H1 (cell line): Measurements from ENCODE around the gene CHPF2. TPM values are rescaled to one million over a fixed set of nuclear protein-coding genes. Genes with fewer than 3 reads are reported as not detected.

Source experiments
- CTCF ChIA-PET: fragments of 300-600 bp; sonication (Branson Sonifier 250); formaldehyde crosslinking; loops from one replicate; lab custom pipeline; 2021; ENCODE audit not compliant: partially characterized antibody; lab: Charles Lee
- POLR2A ChIA-PET: fragments of 300-600 bp; sonication (Branson Sonifier 250); formaldehyde crosslinking; loops from one replicate; lab custom pipeline; 2021; ENCODE audit warnings: inconsistent platforms; ENCODE audit not compliant: partially characterized antibody; lab: Charles Lee
- DNase-seq, 2 experiments: peaks; one replicate each; pipeline versions ENCODE4 v3.0.0 to v3.0.0-alpha.2; 2010 to 2022; ENCODE audit warnings: low spot score in 2 of 2, low read depth in 1 of 2, mixed read lengths in 1 of 2
- FAIRE-seq: peaks from 2 replicates; lab custom pipeline; 2011; peaks lifted over from hg19 to GRCh38; lab: Jason Lieb, UNC
- H2AFZ ChIP-seq: 2 replicates; pipeline ENCODE4 v1.8.1; 2012; ENCODE audit warnings: low read length, inconsistent platforms
- H2AK5ac ChIP-seq: 2 replicates; pipeline ENCODE4 v1.6.1; 2013; ENCODE audit warnings: low read depth, low read length
- H2BK120ac ChIP-seq: replicated peaks from 2 replicates; pipeline ENCODE3; 2013; ENCODE audit warnings: low read depth, low read length, inconsistent platforms
- H2BK12ac ChIP-seq: 2 replicates; pipeline ENCODE4 v1.6.1; 2013; ENCODE audit warnings: low read depth, low read length
- H2BK15ac ChIP-seq: 2 replicates; pipeline ENCODE4 v1.6.1; 2013; ENCODE audit warnings: low read length
- H2BK20ac ChIP-seq: 2 replicates; pipeline ENCODE4 v1.6.1; 2013; ENCODE audit warnings: low read length
- H2BK5ac ChIP-seq: 2 replicates; pipeline ENCODE4 v1.6.1; 2013; ENCODE audit warnings: low read depth, low read length
- H3K14ac ChIP-seq: 2 replicates; pipeline ENCODE4 v1.6.1; 2013; ENCODE audit warnings: inconsistent platforms; ENCODE audit not compliant: insufficient read length
- H3K18ac ChIP-seq: 2 replicates; pipeline ENCODE4 v1.6.1; 2013; ENCODE audit warnings: low read length; ENCODE audit errors: extremely low read depth
- H3K23ac ChIP-seq: 2 replicates; pipeline ENCODE4 v1.6.1; 2013; ENCODE audit warnings: inconsistent platforms; ENCODE audit not compliant: insufficient read length
- H3K23me2 ChIP-seq: 2 replicates; pipeline ENCODE4 v1.6.1; 2013; ENCODE audit warnings: low read depth, low read length
- H3K27ac ChIP-seq: 2 replicates; pipeline ENCODE4 v1.6.1; 2011; ENCODE audit warnings: low read depth, low read length, inconsistent platforms
- H3K27me3 ChIP-seq, 4 experiments: replicated peaks in 1 of 4; 1 replicate in 1 of 4; 2 replicates in 3 of 4; pipeline versions ENCODE4 v1.6.1 to v1.8.1; 2011 to 2013; ENCODE audit warnings: low read length in 3 of 4, mild to moderate bottlenecking in 3 of 4, inconsistent platforms in 2 of 4, mixed read lengths in 2 of 4, moderate library complexity in 1 of 4; ENCODE audit not compliant: control insufficient read depth in 3 of 4, insufficient read depth in 3 of 4; ENCODE audit errors: extremely low read depth in 1 of 4
- H3K36me3 ChIP-seq, 4 experiments: 2 replicates each; pipeline versions ENCODE4 v1.6.1 to v1.8.1; 2011 to 2013; ENCODE audit warnings: mild to moderate bottlenecking in 4 of 4, low read length in 3 of 4, moderate library complexity in 2 of 4, control low read depth in 1 of 4, inconsistent platforms in 1 of 4; ENCODE audit not compliant: insufficient read depth in 4 of 4, control insufficient read depth in 2 of 4
- H3K4ac ChIP-seq: replicated peaks from 2 replicates; pipeline ENCODE3; 2013; ENCODE audit warnings: low read length, low read depth, mixed read lengths, inconsistent platforms; ENCODE audit not compliant: insufficient read length
- H3K4me1 ChIP-seq, 4 experiments: replicated peaks in 1 of 4; 1 replicate in 1 of 4; 2 replicates in 3 of 4; pipeline versions ENCODE4 v1.6.1 to v1.8.1; 2011 to 2013; ENCODE audit warnings: low read length in 3 of 4, inconsistent platforms in 2 of 4, mixed read lengths in 1 of 4; ENCODE audit not compliant: insufficient read depth in 4 of 4, control insufficient read depth in 3 of 4
- H3K4me2 ChIP-seq, 2 experiments: 2 replicates each; pipeline versions ENCODE4 v1.6.1 to v1.8.1; 2011 to 2013; ENCODE audit warnings: low read depth in 2 of 2, low read length in 2 of 2, control low read depth in 1 of 2, inconsistent platforms in 1 of 2, mild to moderate bottlenecking in 1 of 2; ENCODE audit not compliant: insufficient read depth in 1 of 2
- H3K4me3 ChIP-seq, 4 experiments: fragments of 200-600, 300-600 bp in 1 of 4; sonication (generic), shearing (Covaris generic), sonication (Bioruptor Twin) in 1 of 4; 2 replicates each; pipeline versions ENCODE4 v1.5.1 to v1.8.1; 2011 to 2016; ENCODE audit warnings: low read length in 4 of 4, low read depth in 3 of 4, control low read depth in 2 of 4, inconsistent platforms in 2 of 4, mild to moderate bottlenecking in 2 of 4, mixed read lengths in 1 of 4, moderate library complexity in 1 of 4; ENCODE audit not compliant: insufficient read depth in 2 of 4; ENCODE audit errors: extremely low read depth in 1 of 4
- H3K56ac ChIP-seq: replicated peaks from 2 replicates; pipeline ENCODE3; 2013; ENCODE audit warnings: low read depth, mild to moderate bottlenecking, mixed read lengths, low read length, inconsistent platforms; ENCODE audit not compliant: insufficient read length
- H3K79me1 ChIP-seq: 2 replicates; pipeline ENCODE4 v1.6.1; 2013; ENCODE audit warnings: low read depth, low read length, control low read depth
- H3K79me2 ChIP-seq, 2 experiments: 2 replicates each; pipeline versions ENCODE4 v1.6.1 to v1.8.1; 2012 to 2013; ENCODE audit warnings: low read length in 2 of 2, mild to moderate bottlenecking in 2 of 2, inconsistent platforms in 1 of 2; ENCODE audit not compliant: insufficient read depth in 2 of 2, control insufficient read depth in 1 of 2
- H3K9ac ChIP-seq, 4 experiments: replicated peaks in 1 of 4; 1 replicate in 1 of 4; 2 replicates in 3 of 4; pipeline versions ENCODE4 v1.6.1 to v1.8.1; 2011 to 2013; ENCODE audit warnings: low read depth in 3 of 4, low read length in 3 of 4, control low read depth in 2 of 4, mild to moderate bottlenecking in 2 of 4, moderate library complexity in 2 of 4, inconsistent platforms in 1 of 4; ENCODE audit errors: extremely low read depth in 1 of 4
- H3K9me3 ChIP-seq, 2 experiments: 2 replicates each; pipeline versions ENCODE4 v1.6.1 to v1.8.1; 2012 to 2013; ENCODE audit warnings: mild to moderate bottlenecking in 2 of 2, moderate library complexity in 2 of 2, control low read depth in 1 of 2, inconsistent platforms in 1 of 2, low read depth in 1 of 2, low read length in 1 of 2, mixed read lengths in 1 of 2; ENCODE audit not compliant: insufficient read depth in 2 of 2
- H4K20me1 ChIP-seq, 2 experiments: replicated peaks in 1 of 2; 2 replicates each; pipeline versions ENCODE3 to v1.8.1; 2011 to 2013; ENCODE audit warnings: inconsistent platforms in 2 of 2, low read length in 2 of 2, mild to moderate bottlenecking in 1 of 2; ENCODE audit not compliant: insufficient read depth in 2 of 2, control insufficient read depth in 1 of 2
- H4K5ac ChIP-seq: 2 replicates; pipeline ENCODE4 v1.6.1; 2013; ENCODE audit warnings: low read length, low read depth, mixed read lengths, inconsistent platforms; ENCODE audit not compliant: insufficient read length
- H4K8ac ChIP-seq: 2 replicates; pipeline ENCODE4 v1.8.0; 2013; ENCODE audit warnings: mild to moderate bottlenecking, moderate library complexity, low read length, inconsistent platforms; ENCODE audit not compliant: insufficient read depth; ENCODE audit errors: extremely low read depth
- H4K91ac ChIP-seq: replicated peaks from 2 replicates; pipeline ENCODE3; 2013; ENCODE audit warnings: low read length, mixed read lengths, inconsistent platforms; ENCODE audit not compliant: insufficient read length
- ASH2L ChIP-seq: fragments of 200-600, 300-600 bp; sonication (generic); IDR thresholded peaks from one replicate; pipeline ENCODE4 v1.7.1; 2017; ENCODE audit warnings: low read length
- CHD2 ChIP-seq: IDR thresholded peaks from 2 replicates; pipeline ENCODE4 v1.6.1; 2012; ENCODE audit warnings: low read length, improper control_type of control experiment
- JUN ChIP-seq: IDR thresholded peaks from 2 replicates; pipeline ENCODE4 v1.6.1; 2011; ENCODE audit warnings: low read depth, mild to moderate bottlenecking, improper control_type of control experiment, low read length
- RAD21 ChIP-seq, 2 experiments: IDR thresholded peaks in 1 of 2; conservative IDR thresholded peaks in 1 of 2; 2 replicates each; pipeline ENCODE4 v1.6.1; 2011; ENCODE audit warnings: low read depth in 2 of 2, low read length in 2 of 2, improper control_type of control experiment in 1 of 2, inconsistent platforms in 1 of 2, mild to moderate bottlenecking in 1 of 2, moderate library complexity in 1 of 2
- WGBS, 2 experiments: shearing (Covaris generic) in 1 of 2; methylation state at CpG; one replicate each; pipeline versions ENCODE4 v1.1.6 to v1.1.7; 2013 to 2015; ENCODE audit warnings: low lambda C conversion rate in 2 of 2, mixed read lengths in 2 of 2, inconsistent platforms in 1 of 2, low coverage in 1 of 2, missing lambda C conversion rate in 1 of 2; ENCODE audit not compliant: insufficient replicate concordance in 2 of 2, insufficient coverage in 1 of 2, insufficient read length in 1 of 2; ENCODE audit errors: extremely low coverage in 1 of 2, missing lambda C conversion rate in 1 of 2; 5-methylcytosine and 5-hydroxymethylcytosine counted together
- polyA plus RNA-seq, 7 experiments: library from polyadenylated mRNA; depleted of rRNA in 3 of 7; stranded (reverse) in 5 of 7; unstranded in 2 of 7; fragments of >200 nt in 5 of 7; fragments of 200-250 nt in 2 of 7; gene quantifications; 1 replicate in 5 of 7; 2 replicates in 1 of 7; 4 replicates in 1 of 7; pipeline versions ENCODE4 v1.2.1 to v1.2.3, GENCODE V29; 2011 to 2013; ENCODE audit warnings: missing spikeins in 2 of 7, mixed read lengths in 2 of 7
- total RNA-seq: library from RNA; stranded (reverse); fragmentation: NEBNext Ultra II Directional; extraction: Animal tissue kit (Norgen Biotek cat#: 25700); gene quantifications from 2 replicates; pipeline ENCODE4 v1.2.1, GENCODE V29; 2021

CHPF2 gene
- total and polyA plus RNA-seq, 2 of the 8 experiments (the other 6 are each of a cell fraction or from before 2014, with no cell fraction given) = 14.4 to 20.6 TPM

DNA sequence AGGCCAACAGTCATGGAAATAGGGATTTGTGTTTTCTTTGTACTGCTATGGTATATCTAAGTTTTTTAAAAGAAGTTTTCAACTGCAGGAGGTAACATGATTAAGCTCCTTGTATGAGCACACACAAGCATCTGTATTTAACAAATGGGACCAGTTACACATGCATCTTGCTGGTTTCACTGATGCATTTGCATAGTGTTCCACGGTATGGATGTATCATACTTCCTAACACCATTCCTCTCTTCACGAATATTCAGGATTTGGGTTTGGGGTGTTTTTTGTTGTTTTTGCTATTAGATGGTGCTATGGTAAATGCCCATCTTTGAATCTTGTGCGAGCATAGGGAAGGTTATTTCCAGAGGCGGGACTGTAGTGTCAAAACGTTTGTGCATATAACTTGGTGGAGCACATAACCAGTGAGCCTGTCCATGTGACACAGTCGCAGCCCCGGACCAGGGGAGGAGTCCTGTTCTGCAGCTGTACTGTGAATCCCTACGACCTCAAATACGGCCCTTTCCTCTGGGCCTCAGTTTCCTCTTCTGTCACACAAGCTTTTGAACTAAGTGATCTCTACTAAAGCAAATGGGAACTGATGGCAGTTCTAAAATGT lies 23.9 kb upstream of the CHPF2 start:
- Histone ChIP-seq H3K36me3 (peaks cover 3 to 12% (median 4%) of the 10 kb centered on the region in 4 experiments; a peak in 4 of 8 replicates), H2BK15ac (no peak overlapping the region), H2BK5ac (no peak overlapping the region)
- TF ChIP-seq CHD2 (no peak), ASH2L (no peak), JUN (no peak), RAD21 (IDR thresholded peaks at IDR 0.05 in 1 of 2, conservative IDR thresholded peaks at IDR 0.05 in 1 of 2; ENCODE audit: low read depth in 2 of 2, low read length in 2 of 2) (no peak)
- TF ChIP-seq, all 59 proteins: peak for 0
- Histone ChIP-seq H3K79me2 (no peaks in the 10 kb centered on the region), H3K23me2 (no peaks in the 10 kb centered on the region), H3K9me3 (no peaks in the 10 kb centered on the region), H3K27ac (no peak overlapping the region), H3K9ac (no peak overlapping the region), H2BK20ac (no peak overlapping the region), H4K91ac (no peak overlapping the region), H3K14ac (no peak overlapping the region), H3K4me3 (no peak overlapping the region), H3K79me1 (no peaks in the 10 kb centered on the region), H2AFZ (no peak overlapping the region), H3K4ac (no peak overlapping the region), H3K23ac (no peak overlapping the region), H3K27me3 (peaks cover 0 to 3% (median 0%) of the 10 kb centered on the region in 4 experiments; a peak in 2 of 7 replicates), H2BK120ac (no peak overlapping the region), H2AK5ac (no peak overlapping the region), H4K20me1 (peaks cover 5% of the 10 kb centered on the region in 2 experiments), H4K5ac (no peak overlapping the region), H3K56ac (no peak overlapping the region), H3K4me2 (no peak overlapping the region), H3K4me1 (peaks cover 0 to 6% (median 3%) of the 10 kb centered on the region in 4 experiments; a peak in 4 of 7 replicates), H3K18ac (no peak overlapping the region), H4K8ac (peak overlapping the region; percentile 57; the same call in 1 of the 2 replicates), H2BK12ac (no peak overlapping the region)
- WGBS, 2 experiments = 82% methylated on average over 9 of the region's 9 CpGs; no CpG with 5 or more reads in 1 of the 2 experiments
- DNase-seq (no peak), FAIRE-seq (no peak)
- ChIA-PET CTCF (interaction anchor here (0.9 to 3.1 kb wide), 7 partner anchors 8 to 70 kb away, joined by 3 to 13 read pairs (median 4); no protein-coding TSS in a partner anchor), POLR2A (interaction anchor here (0.7 to 3.8 kb wide), 2 partner anchors 12 to 168 kb away, joined by 3 to 9 read pairs; no protein-coding TSS in a partner anchor)
